Bone marrow (tissue), 2 donors: ENCODE data around the gene HRAS.

Source experiments
- DNase-seq, 2 donors: peaks; one replicate each; lab custom pipeline; 2025; lab: John Stamatoyannopoulos, UW

HRAS gene

GRCh38 chr11:553083-553987, 18.0 kb upstream of the HRAS start:
- DNase-seq, result no peak

- DNase-seq, result no peak
These were observed 16.2 kb upstream of the HRAS start for GRCh38 chr11:551596-551995.

GRCh38 chr11:551131-551530, 15.8 kb upstream of the HRAS start:
- DNase-seq, result no peak

GRCh38 chr11:550746-551085, 15.3 kb upstream of the HRAS start:
- no peak for DNase-seq

- no peak for DNase-seq
These were observed 14.8 kb upstream of the HRAS start for GRCh38 chr11:550021-550745.

- no peak for DNase-seq
These were observed 13.6 kb upstream of the HRAS start for GRCh38 chr11:548700-549603.

GRCh38 chr11:545171-545570, 9.8 kb upstream of the HRAS start:
- DNase-seq, result no peak

GRCh38 chr11:544817-545166, 9.4 kb upstream of the HRAS start:
- no peak for DNase-seq

GRCh38 chr11:541433-541885, 6.1 kb upstream of the HRAS start:
- DNase-seq, result no peak

- DNase-seq, result no peak
These were observed 5.4 kb upstream of the HRAS start for GRCh38 chr11:540583-541432.

- no peak for DNase-seq
These were observed 4.7 kb upstream of the HRAS start for GRCh38 chr11:539971-540481.

- DNase-seq, result no peak
These were observed 3.2 kb upstream of the HRAS start for GRCh38 chr11:538431-539051.

- no peak for DNase-seq
These were observed 2.5 kb upstream of the HRAS start for GRCh38 chr11:537622-538430.

- DNase-seq, result peak in 1 of 2 donors; percentile 59
These were observed 1.7 kb upstream of the HRAS start, which contains the start of gene LRRC56 for GRCh38 chr11:536841-537621. Gene LRRC56 (plus strand): TSS chr11:537527. CDS start chr11:540685, 3,158 bp downstream.

GRCh38 chr11:535210-535518, 212 bp downstream of the HRAS start:
- no peak for DNase-seq

- no peak for DNase-seq
These were observed 773 bp downstream of the HRAS start for GRCh38 chr11:534396-535209.

GRCh38 chr11:533586-534395, 1.6 kb downstream of the HRAS start:
- no peak for DNase-seq
